Endothelial cell of umbilical vein (primary cell): ENCODE measurements around the gene FKBP7.
"Not testable (repeated sequence)": the region's sequence is repeated elsewhere in the genome, so short reads cannot be mapped to it uniquely, and the experiment has no call there.

Source experiments
- CTCF ChIP-seq, 2 donors: IDR thresholded peaks; 1 replicate in 1 of 2; 2 replicates in 1 of 2; pipeline ENCODE4 v1.5.1; 2011; ENCODE audit warnings: low read length in 2 of 2, mild to moderate bottlenecking in 2 of 2, moderate library complexity in 2 of 2, control low read depth in 1 of 2, inconsistent platforms in 1 of 2, low read depth in 1 of 2; ENCODE audit not compliant: insufficient read depth in 1 of 2; ENCODE audit errors: extremely low read depth in 1 of 2
- EZH2 ChIP-seq: IDR thresholded peaks from 2 replicates; pipeline ENCODE4 v1.6.1; 2012; ENCODE audit warnings: borderline replicate concordance, low read depth, mild to moderate bottlenecking, moderate library complexity, low read length, inconsistent platforms; ENCODE audit not compliant: severe bottlenecking

- TF ChIP-seq CTCF (IDR thresholded peaks at IDR 0.05; ENCODE audit: extremely low read depth in 1 of 2, insufficient read depth in 1 of 2, low read depth in 1 of 2, low read length in 2 of 2); EZH2: not testable (repeated sequence)
Observed at GRCh38 chr2:178423746-178424145, 54.7 kb downstream of the FKBP7 start.
